Stomach (tissue), 9 donors: ENCODE data around the gene CDK19. TPM values are rescaled to one million over a fixed set of nuclear protein-coding genes. Genes with fewer than 3 reads are reported as not detected.

Experiments used
- DNase-seq, 2 donors: peaks; one replicate each; pipeline versions ENCODE4 v3.0.0 to v3.0.0-alpha.2; 2013 to 2019
- H3K27ac ChIP-seq, 5 donors: fragments of 200-600 bp in 4 of 5; sonication (generic) in 4 of 5; one replicate each; pipeline ENCODE4 v1.5.1; 2013 to 2019; ENCODE audit warnings: mild to moderate bottlenecking in 1 of 5, moderate library complexity in 1 of 5
- H3K27me3 ChIP-seq, 3 donors: fragments of 200-600 bp; sonication (generic); one replicate each; pipeline ENCODE4 v1.5.1; 2017 to 2019; ENCODE audit warnings: mixed run types in 1 of 3
- H3K36me3 ChIP-seq, 4 donors: fragments of 200-600 bp; sonication (generic); 1 replicate in 3 of 4; 2 replicates in 1 of 4; pipeline ENCODE4 v1.5.1; 2016 to 2019
- H3K4me1 ChIP-seq, 4 donors: fragments of 200-600 bp; sonication (generic); one replicate each; pipeline ENCODE4 v1.5.1; 2016 to 2019
- H3K4me3 ChIP-seq, 4 donors: fragments of 200-600 bp; sonication (generic) in 3 of 4; one replicate each; pipeline ENCODE4 v1.5.1; 2016 to 2019; ENCODE audit warnings: mild to moderate bottlenecking in 1 of 4
- H3K9me3 ChIP-seq, 4 donors: fragments of 200-600 bp; sonication (generic); one replicate each; pipeline ENCODE4 v1.5.1; 2016 to 2019
- CTCF ChIP-seq, 7 experiments: fragments of 450-650 bp in 4 of 7; fragments of 200-600 bp in 3 of 7; sonication (generic) in 3 of 7; IDR thresholded peaks; one replicate each; pipeline ENCODE4 v1.5.1; 2016 to 2019; ENCODE audit warnings: antibody characterized with exemption in 7 of 7, control low read depth in 2 of 7, mild to moderate bottlenecking in 1 of 7
- EP300 ChIP-seq: sonication (generic); formaldehyde crosslinking; IDR thresholded peaks from one replicate; pipeline ENCODE4 v1.6.1; 2017; ENCODE audit warnings: antibody characterized with exemption
- POLR2A ChIP-seq, 4 donors: fragments of 450-650 bp; IDR thresholded peaks; one replicate each; pipeline ENCODE4 v1.6.1; 2016; ENCODE audit warnings: antibody characterized with exemption in 4 of 4, control low read depth in 2 of 4, mild to moderate bottlenecking in 1 of 4, moderate library complexity in 1 of 4
- POLR2AphosphoS5 ChIP-seq, 3 donors: sonication (generic); formaldehyde crosslinking; IDR thresholded peaks; one replicate each; pipeline ENCODE4 v1.6.1; 2016; ENCODE audit warnings: antibody characterized with exemption in 3 of 3
- WGBS, 5 donors: extraction: QIAGEN DNeasy Blood & Tissue Kit in 3 of 5; methylation state at CpG; one replicate each; pipeline versions ENCODE4 v1.1.5 to v1.1.7; 2013 to 2018; 5-methylcytosine and 5-hydroxymethylcytosine counted together
- intact Hi-C: fragments of 100-400 bp; cut with DNase I; formaldehyde crosslinking; loops from one replicate; pipeline ENCODE4 v1.15.1; 2023; ENCODE audit warnings: low total_unique reads
- polyA plus RNA-seq, 3 donors: library from polyadenylated mRNA; stranded (reverse); fragments of 200-250 nt; gene quantifications; one replicate each; pipeline ENCODE4 v1.2.3, GENCODE V29; 2013
- total RNA-seq, 5 donors: library from RNA; depleted of rRNA; stranded (reverse); fragments of >200 nt; gene quantifications; one replicate each; pipeline versions ENCODE4 v1.1.0 to v1.2.3, GENCODE V29; 2014 to 2016
- donor health status: healthy with polysubstance abuse.
- donor health status: Bipolar disorder and iron deficiency.
- donor health status: healthy.

Gene CDK19
- total and polyA plus RNA-seq, 8 donors = 5.4 to 23.5 (median 7.5) TPM

- no peak for TF ChIP-seq CTCF (IDR thresholded peaks at IDR 0.05)
- no peak for TF ChIP-seq POLR2AphosphoS5 (IDR thresholded peaks at IDR 0.05)
- TF ChIP-seq POLR2A (IDR thresholded peaks at IDR 0.05) = no peak
- TF ChIP-seq EP300 = no peak
- no peaks in the 10 kb centered on the region for H3K27me3 ChIP-seq
- intact Hi-C loops = no loop called here
- H3K4me3 ChIP-seq = no peak overlapping the region
- H3K4me1 ChIP-seq = no peaks in the 10 kb centered on the region
- H3K36me3 ChIP-seq = no peaks in the 10 kb centered on the region
- H3K9me3 ChIP-seq = no peaks in the 10 kb centered on the region
- no peak for DNase-seq
- H3K27ac ChIP-seq = peak overlapping the region in 1 of 5 donors; percentile 51
- 91 to 96% (median 95%) methylated on average over 22 to 31 of the region's 31 CpGs for WGBS, 5 donors
Observed at GRCh38 chr6:110858562-110859214, 43.4 kb upstream of the CDK19 start.

- Histone ChIP-seq H3K4me3 (no peak overlapping the region), H3K27ac (no peak overlapping the region), H3K4me1 (no peaks in the 10 kb centered on the region), H3K27me3 (no peaks in the 10 kb centered on the region), H3K36me3 (no peaks in the 10 kb centered on the region), H3K9me3 (no peaks in the 10 kb centered on the region)
- DNase-seq = no peak
- intact Hi-C loops = no loop called here
- TF ChIP-seq CTCF (IDR thresholded peaks at IDR 0.05) (no peak), POLR2A (IDR thresholded peaks at IDR 0.05) (no peak), EP300 (no peak), POLR2AphosphoS5 (IDR thresholded peaks at IDR 0.05) (no peak)
- 95 to 97% (median 96%) methylated on average over 21 of the region's 21 CpGs for WGBS, 5 donors
Observed at GRCh38 chr6:110858016-110858415, 42.7 kb upstream of the CDK19 start.

- intact Hi-C loops = no loop called here
- no peak for DNase-seq
- 94 to 99% (median 98%) methylated on average over 3 of the region's 3 CpGs for WGBS, 5 donors
- Histone ChIP-seq H3K36me3 (no peaks in the 10 kb centered on the region), H3K27ac (no peak overlapping the region), H3K9me3 (no peaks in the 10 kb centered on the region), H3K27me3 (no peaks in the 10 kb centered on the region), H3K4me3 (no peak overlapping the region), H3K4me1 (no peaks in the 10 kb centered on the region)
- TF ChIP-seq CTCF (IDR thresholded peaks at IDR 0.05) = no peak
- no peak for TF ChIP-seq POLR2AphosphoS5 (IDR thresholded peaks at IDR 0.05)
Observed at GRCh38 chr6:110856296-110856695, 41.0 kb upstream of the CDK19 start.

- Histone ChIP-seq H3K9me3 (no peaks in the 10 kb centered on the region), H3K4me3 (no peak overlapping the region), H3K27ac (no peak overlapping the region), H3K27me3 (no peaks in the 10 kb centered on the region), H3K36me3 (no peaks in the 10 kb centered on the region), H3K4me1 (no peaks in the 10 kb centered on the region)
- intact Hi-C loops = no loop called here
- TF ChIP-seq EP300 (no peak), POLR2AphosphoS5 (IDR thresholded peaks at IDR 0.05) (no peak), POLR2A (IDR thresholded peaks at IDR 0.05) (no peak), CTCF (IDR thresholded peaks at IDR 0.05) (no peak)
- 64 to 67% (median 66%) methylated on average over 5 of the region's 5 CpGs for WGBS, 5 donors
- DNase-seq = peak in 1 of 2 donors; percentile 36
Observed at GRCh38 chr6:110853754-110854477, 38.6 kb upstream of the CDK19 start.
